ENCODE results near the gene CEP112. TPM values are rescaled to one million over a fixed set of nuclear protein-coding genes. Genes with fewer than 3 reads are reported as not detected.

The CEP112 gene
- 1 to 10 TPM; 4.5 to 8.0 TPM for total RNA-seq

DNA sequence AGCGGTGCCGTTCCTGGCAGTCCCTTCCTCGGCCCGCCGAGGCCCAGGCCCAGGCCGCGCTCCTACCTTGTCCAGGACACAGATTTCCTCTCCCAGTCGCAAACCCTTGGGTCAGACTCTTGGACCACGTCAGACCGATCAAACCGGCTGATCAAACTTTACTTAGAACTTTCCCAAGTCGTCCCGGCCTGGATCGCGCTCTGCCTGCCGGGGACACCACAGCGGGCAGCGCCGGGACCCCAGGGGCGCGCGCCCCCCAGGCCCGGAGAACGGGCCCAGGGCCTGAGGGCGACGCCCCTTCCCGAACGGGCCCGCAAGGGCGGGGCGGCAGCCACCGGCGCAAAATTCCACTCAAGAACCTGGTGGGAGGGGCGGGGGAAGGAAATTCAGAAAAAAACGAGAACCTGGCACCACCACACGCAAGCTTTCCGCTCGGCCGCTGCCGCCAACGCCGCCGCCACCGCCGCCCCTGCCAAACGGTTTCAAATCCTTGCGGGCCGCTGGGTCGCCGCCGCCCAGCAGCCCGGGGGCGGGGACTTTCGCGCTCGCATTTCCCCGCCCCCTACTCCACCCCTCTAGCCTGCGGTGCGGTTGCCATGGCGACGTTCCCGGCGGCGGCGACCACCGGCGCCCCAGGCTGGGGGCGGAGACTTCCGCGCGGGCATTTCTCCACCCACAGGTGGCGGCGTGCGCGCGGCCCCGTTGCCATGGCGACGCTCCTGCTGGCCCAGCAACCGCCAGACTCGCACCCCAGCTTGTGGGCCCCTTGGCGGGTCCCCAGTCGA lies at the start of gene CEP112:
TSS of gene CEP112 (minus strand) at position 541 of the 785 bp plus-strand sequence.

DNA sequence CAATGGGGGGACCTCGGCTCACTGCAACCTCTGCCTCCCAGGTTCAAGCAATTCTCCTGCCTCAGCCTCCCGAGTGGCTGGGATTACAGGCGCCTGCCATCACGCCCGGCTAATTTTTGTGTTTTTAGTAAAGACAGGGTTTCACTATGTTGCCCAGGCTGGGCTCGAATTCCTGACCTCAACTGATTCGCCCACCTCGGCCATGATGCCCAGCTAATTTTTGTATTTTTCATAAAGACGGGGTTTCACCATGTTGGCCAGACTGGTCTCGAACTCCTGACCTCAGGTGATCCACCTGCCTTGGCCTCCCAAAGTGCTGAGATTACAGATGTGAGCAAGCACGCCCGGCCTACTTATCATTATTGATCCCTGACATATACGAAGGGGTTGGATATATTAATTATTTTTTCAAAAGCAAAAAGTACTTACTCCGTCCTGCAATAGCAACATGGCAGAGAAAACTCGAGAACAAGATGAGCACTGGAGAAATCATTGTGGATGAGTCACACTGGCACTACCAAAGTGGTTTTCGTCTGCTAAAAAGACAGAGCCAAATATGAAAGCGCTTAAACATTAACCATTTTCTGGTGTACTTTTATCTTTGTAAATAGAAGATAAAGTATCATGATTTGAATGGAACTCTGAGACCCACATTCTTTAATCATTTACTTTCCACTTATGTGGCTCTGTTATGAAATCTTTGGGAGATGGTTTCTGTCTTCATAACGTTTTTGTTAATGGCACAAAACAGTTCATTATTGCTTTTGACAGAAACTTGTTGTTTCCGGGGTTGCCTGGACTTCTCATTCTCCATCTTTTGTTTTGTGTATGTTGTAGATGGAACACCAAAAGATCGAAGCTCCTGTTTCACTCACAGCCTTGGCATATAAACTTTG lies 37.2 kb upstream of the CEP112 start, which contains the start of gene APOH:
TSS of gene APOH (minus strand) at position 529 of the 896 bp plus-strand sequence. CDS start at position 493, 36 bp downstream.

Other genes starting within 250 kb of the CEP112 start
- gene APOH, start 37.3 kb upstream of the CEP112 start, total RNA-seq, result not detected
- 1 to 10 TPM; 2.0 to 2.1 TPM for gene PRKCA, start 110.5 kb upstream of the CEP112 start, total RNA-seq